Left lung (tissue), 14 donors: ENCODE data around the gene JADE1. TPM values are rescaled to one million over a fixed set of nuclear protein-coding genes. Genes with fewer than 3 reads are reported as not detected.

ENCODE experiments used
- ATAC-seq: fragments of 200-7000 bp; cut with Tn5 transposase; one replicate; pipeline ENCODE4 v1.9.1; 2020; ENCODE audit warnings: moderate library complexity
- DNase-seq, 4 donors: peaks; one replicate each; pipeline ENCODE4 v3.0.0-alpha.2; 2013 to 2020
- H3K27ac ChIP-seq, 2 donors: fragments of 200-600 bp; sonication (generic) in 1 of 2; one replicate each; pipeline versions ENCODE4 v1.5.0 to v1.8.0; 2020 to 2021
- H3K27me3 ChIP-seq, 2 donors: fragments of 200-600 bp; sonication (generic) in 1 of 2; one replicate each; pipeline versions ENCODE4 v1.5.0 to v1.8.0; 2020 to 2021
- H3K36me3 ChIP-seq, 2 donors: fragments of 200-600 bp; sonication (generic) in 1 of 2; one replicate each; pipeline versions ENCODE4 v1.5.0 to v1.8.0; 2020 to 2021
- H3K4me1 ChIP-seq, 2 donors: fragments of 200-600 bp; one replicate each; pipeline ENCODE4 v1.8.0; 2021
- H3K4me3 ChIP-seq, 2 donors: fragments of 200-600 bp; sonication (generic) in 1 of 2; one replicate each; pipeline versions ENCODE4 v1.5.0 to v1.8.0; 2020 to 2021; ENCODE audit warnings: mild to moderate bottlenecking in 1 of 2
- H3K9me3 ChIP-seq, 2 donors: fragments of 200-600 bp; sonication (generic) in 1 of 2; one replicate each; pipeline versions ENCODE4 v1.5.0 to v1.8.0; 2020 to 2021
- CTCF ChIP-seq, 2 donors: fragments of 200-600 bp; sonication (generic) in 1 of 2; IDR thresholded peaks; one replicate each; pipeline versions ENCODE4 v1.5.0 to v1.8.0; 2021; ENCODE audit warnings: antibody characterized with exemption in 2 of 2
- intact Hi-C, 2 donors: fragments of 100-400 bp; cut with DNase I; formaldehyde crosslinking; loops; one replicate each; pipeline versions ENCODE4 v1.11.2 to v1.14.2; 2022
- long read RNA-seq, 12 donors: library from polyadenylated mRNA in 2 of 12; unstranded in 2 of 12; transcript quantifications; one replicate each; pipeline ENCODE4 v2.0.0 and lab custom pipeline, GENCODE V29; 2019 to 2026
- polyA plus RNA-seq, 6 donors: library from polyadenylated mRNA; unstranded; fragments of 120-200 nt; gene quantifications; one replicate each; pipeline ENCODE4 v1.2.1, GENCODE V29; 2013; ENCODE audit not compliant: insufficient read length in 6 of 6
- total RNA-seq, 2 donors: library from RNA; stranded (reverse); fragmentation: NEBNext Ultra II Directional; extraction: Animal tissue kit (Norgen Biotek cat#: 25700); gene quantifications; one replicate each; pipeline ENCODE4 v1.2.1, GENCODE V29; 2021
- donor health status: DM: no; HTN: yes; CAD: no.
- donor health status: DM: no; HTN: no; CAD: no.

The JADE1 gene
- 10 to 100 TPM; 28.5 to 29.5 TPM for total RNA-seq
- 10 to 100 TPM; 18.9 to 28.2 (median 22.0) TPM for polyA plus RNA-seq
- long read RNA-seq, donor 1, full-length matches to known transcripts = 4 of 4 reads
- long read RNA-seq, donor 1, partial matches to known transcripts = 0 of 4 reads
- long read RNA-seq, donor 1, other reads (novel, unspliced or antisense) = 0 of 4 reads
- long read RNA-seq, donor 2, full-length matches to known transcripts = 2 of 2 reads
- long read RNA-seq, donor 2, partial matches to known transcripts = 0 of 2 reads
- long read RNA-seq, donor 2, other reads (novel, unspliced or antisense) = 0 of 2 reads
- long read RNA-seq, donor 3, full-length matches to known transcripts = 5 of 5 reads
- long read RNA-seq, donor 3, partial matches to known transcripts = 0 of 5 reads
- long read RNA-seq, donor 3, other reads (novel, unspliced or antisense) = 0 of 5 reads
- long read RNA-seq, donor 4, full-length matches to known transcripts = 3 of 6 reads
- long read RNA-seq, donor 4, partial matches to known transcripts = 2 of 6 reads
- long read RNA-seq, donor 4, other reads (novel, unspliced or antisense) = 1 of 6 reads
- long read RNA-seq, donor 5, full-length matches to known transcripts = 3 of 3 reads
- long read RNA-seq, donor 5, partial matches to known transcripts = 0 of 3 reads
- long read RNA-seq, donor 5, other reads (novel, unspliced or antisense) = 0 of 3 reads
- long read RNA-seq, donor 6, full-length matches to known transcripts = 2 of 12 reads
- long read RNA-seq, donor 6, partial matches to known transcripts = 10 of 12 reads
- long read RNA-seq, donor 6, other reads (novel, unspliced or antisense) = 0 of 12 reads
- long read RNA-seq, donor 7 = 0 reads
- long read RNA-seq, donor 8, full-length matches to known transcripts = 2 of 2 reads
- long read RNA-seq, donor 8, partial matches to known transcripts = 0 of 2 reads
- long read RNA-seq, donor 8, other reads (novel, unspliced or antisense) = 0 of 2 reads
- long read RNA-seq, donor 9 = 0 reads
- long read RNA-seq, donor 10, full-length matches to known transcripts = 3 of 3 reads
- long read RNA-seq, donor 10, partial matches to known transcripts = 0 of 3 reads
- long read RNA-seq, donor 10, other reads (novel, unspliced or antisense) = 0 of 3 reads
- long read RNA-seq, donor 11 = 0 reads
- long read RNA-seq, donor 12, full-length matches to known transcripts = 1 of 1 reads
- long read RNA-seq, donor 12, partial matches to known transcripts = 0 of 1 reads
- long read RNA-seq, donor 12, other reads (novel, unspliced or antisense) = 0 of 1 reads

DNA sequence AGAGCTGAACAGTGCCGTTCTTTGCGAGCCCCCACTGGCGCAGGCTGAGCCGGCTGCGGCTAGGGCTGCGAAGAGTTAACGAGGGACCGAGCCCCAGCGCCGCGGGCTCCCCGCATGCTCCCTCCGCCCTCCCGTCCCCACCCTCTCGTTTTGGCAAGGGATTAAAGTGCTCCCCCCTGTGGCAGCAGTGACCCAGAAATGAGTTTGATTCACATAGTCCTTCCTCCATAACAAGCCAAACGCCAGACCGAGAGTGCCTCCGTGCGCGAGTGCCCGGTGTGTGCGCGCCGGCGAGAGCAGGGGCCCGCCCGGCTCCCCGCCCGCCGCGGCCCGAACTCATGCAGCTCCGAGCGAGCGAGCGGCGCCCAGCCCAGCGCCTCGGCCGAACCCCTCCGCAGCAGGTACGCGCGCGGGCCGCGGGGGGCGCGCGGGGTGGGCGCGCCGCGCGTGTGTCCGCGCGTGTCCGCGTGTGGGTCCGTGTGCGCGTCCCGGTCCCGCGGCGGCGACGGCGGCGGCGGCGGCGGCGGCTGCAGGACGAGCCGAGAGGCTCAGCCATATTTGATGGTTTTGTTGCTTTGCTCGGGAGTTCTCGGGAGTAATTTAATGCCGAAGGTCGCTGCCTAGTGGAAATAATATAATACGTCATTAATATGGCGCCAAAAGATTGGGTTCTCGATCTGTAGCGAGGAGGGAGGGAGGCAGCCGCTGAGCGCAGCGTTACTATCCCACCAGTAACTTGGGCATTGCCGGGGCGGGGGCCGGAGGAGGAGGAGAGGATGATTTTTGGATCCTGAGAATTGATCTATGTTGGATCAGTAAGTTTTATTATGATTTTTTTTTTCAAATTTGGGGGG is at the start of gene JADE1:
Gene JADE1 (plus strand): TSS at position 224 of the 854 bp plus-strand sequence. CDS start 22,059 bp downstream, outside the sequence.
- Histone ChIP-seq H3K9me3 (no peaks in the 10 kb centered on the region), H3K27ac (peak within 1 kb of the TSS; percentile 93 to 97), H3K4me1 (peaks cover 5 to 24% of the 10 kb centered on the region in 2 donors), H3K36me3 (no peaks in the 10 kb centered on the region), H3K27me3 (no peaks in the 10 kb centered on the region), H3K4me3 (peak within 1 kb of the TSS; percentile 65 to 76)
- peak; percentile 90 to 96 (median 94) for DNase-seq
- intact Hi-C loops = no loop called here
- peak; percentile 43 to 49 for TF ChIP-seq CTCF (IDR thresholded peaks at IDR 0.05)
- ATAC-seq = peak; percentile 76

DNA sequence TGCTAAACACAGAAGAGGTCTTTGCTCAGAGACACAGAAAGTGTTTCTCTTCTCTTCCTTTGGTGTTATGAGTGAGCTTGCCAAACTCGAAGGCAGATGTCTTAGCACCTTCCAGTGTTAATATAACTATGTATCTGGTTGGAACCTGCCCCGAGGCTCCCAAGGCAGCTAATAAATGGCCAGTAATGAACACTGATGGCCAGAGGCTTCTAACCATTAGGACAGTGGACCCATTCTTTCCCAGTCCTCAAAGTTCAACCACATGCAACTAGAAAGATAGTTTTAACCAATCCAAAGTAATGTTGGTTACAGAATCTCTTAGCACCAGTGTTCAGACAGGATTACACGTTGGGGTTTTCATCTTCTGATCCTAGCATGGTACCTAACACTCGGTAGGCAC is 42.7 kb upstream of the JADE1 start:
- H3K9me3 ChIP-seq = no peaks in the 10 kb centered on the region
- H3K27me3 ChIP-seq = no peaks in the 10 kb centered on the region
- no peak overlapping the region for H3K27ac ChIP-seq
- TF ChIP-seq CTCF (IDR thresholded peaks at IDR 0.05) = no peak
- H3K4me3 ChIP-seq = no peak overlapping the region
- no peaks in the 10 kb centered on the region for H3K4me1 ChIP-seq
- no peak for ATAC-seq
- H3K36me3 ChIP-seq = no peaks in the 10 kb centered on the region
- intact Hi-C loops = no loop called here
- DNase-seq = no peak

- no peak overlapping the region for H3K27ac ChIP-seq
- ATAC-seq = peak; percentile 90
- no peaks in the 10 kb centered on the region for H3K9me3 ChIP-seq
- no peak overlapping the region for H3K4me3 ChIP-seq
- H3K36me3 ChIP-seq = no peaks in the 10 kb centered on the region
- H3K4me1 ChIP-seq = no peaks in the 10 kb centered on the region
- no peak for TF ChIP-seq CTCF (IDR thresholded peaks at IDR 0.05)
- intact Hi-C loops = no loop called here
- no peak for DNase-seq
- H3K27me3 ChIP-seq = no peaks in the 10 kb centered on the region
Observed at GRCh38 chr4:128768373-128768996, 41.0 kb upstream of the JADE1 start.

DNA sequence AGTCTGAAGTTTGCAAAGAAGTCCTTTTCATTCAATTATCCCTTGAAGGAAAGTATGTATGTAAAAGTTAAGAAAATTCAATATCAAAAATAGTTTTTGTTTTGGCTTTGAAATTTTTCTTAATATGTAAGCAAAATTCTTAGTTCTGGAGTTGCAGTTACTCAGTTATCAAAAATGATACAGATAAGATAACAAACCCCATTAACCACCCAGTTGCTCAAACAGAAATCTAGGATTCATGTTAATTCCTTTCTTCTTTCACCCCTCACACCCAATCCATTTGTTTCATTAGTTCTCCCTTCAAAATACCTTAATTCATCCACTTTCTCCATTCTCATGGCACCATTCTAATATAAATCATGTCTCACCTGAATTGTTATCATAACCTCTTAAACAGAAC is 40.5 kb upstream of the JADE1 start:
- intact Hi-C loops = no loop called here
- ATAC-seq (no peak), DNase-seq (no peak)
- no peaks in the 10 kb centered on the region for H3K36me3 ChIP-seq
- no peaks in the 10 kb centered on the region for H3K9me3 ChIP-seq
- H3K4me1 ChIP-seq = no peaks in the 10 kb centered on the region
- no peak overlapping the region for H3K27ac ChIP-seq
- H3K4me3 ChIP-seq = no peak overlapping the region
- no peak for TF ChIP-seq CTCF (IDR thresholded peaks at IDR 0.05)
- H3K27me3 ChIP-seq = no peaks in the 10 kb centered on the region
